Activated naive CD4-positive, alpha-beta T cell (primary cell): ENCODE results near the gene CNTNAP2.

Experiments
- DNase-seq, 4 experiments: peaks; one replicate each; lab custom pipeline; 2025; lab: John Stamatoyannopoulos, UW

CNTNAP2 gene

DNA sequence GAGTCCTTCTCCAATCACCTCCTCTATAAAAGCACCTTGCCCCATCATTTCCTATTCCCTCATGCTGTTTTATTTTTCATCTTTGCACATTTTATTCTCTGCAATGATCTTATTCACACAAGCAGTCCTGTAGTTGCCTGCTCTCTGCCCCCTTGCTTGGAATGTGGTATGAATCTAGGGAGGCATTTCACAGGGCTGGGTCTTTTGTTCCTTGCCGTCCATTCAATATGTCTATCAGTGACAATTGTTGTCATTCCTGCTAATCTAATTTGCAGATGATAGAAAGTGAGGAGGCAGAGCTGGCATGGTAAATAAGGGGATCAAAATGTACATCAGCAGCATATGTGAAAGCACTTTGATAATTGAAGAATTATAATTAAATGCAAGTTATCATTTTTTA is 2227.8 kb downstream of the CNTNAP2 start:
- no peak for DNase-seq

DNA sequence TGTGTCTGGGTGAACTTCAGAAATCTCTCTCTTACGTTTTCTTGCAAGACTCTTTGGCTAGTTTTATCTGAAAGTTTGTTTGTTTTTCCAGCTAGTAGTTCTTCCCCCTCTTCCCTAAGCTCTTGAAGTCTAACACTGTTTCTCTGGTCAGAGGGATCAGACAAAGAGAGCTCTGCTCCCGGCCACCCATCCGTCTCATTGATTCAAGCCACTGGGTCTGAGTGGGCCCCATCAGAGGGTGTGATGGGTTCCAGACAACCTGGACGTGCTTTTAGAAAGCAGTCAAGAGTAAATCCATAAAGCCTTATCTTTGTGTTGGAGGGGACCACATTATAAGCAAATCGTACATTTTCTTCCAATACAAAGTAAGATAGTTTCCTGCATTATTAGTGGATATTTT is 2231.4 kb downstream of the CNTNAP2 start:
- no peak for DNase-seq

DNA sequence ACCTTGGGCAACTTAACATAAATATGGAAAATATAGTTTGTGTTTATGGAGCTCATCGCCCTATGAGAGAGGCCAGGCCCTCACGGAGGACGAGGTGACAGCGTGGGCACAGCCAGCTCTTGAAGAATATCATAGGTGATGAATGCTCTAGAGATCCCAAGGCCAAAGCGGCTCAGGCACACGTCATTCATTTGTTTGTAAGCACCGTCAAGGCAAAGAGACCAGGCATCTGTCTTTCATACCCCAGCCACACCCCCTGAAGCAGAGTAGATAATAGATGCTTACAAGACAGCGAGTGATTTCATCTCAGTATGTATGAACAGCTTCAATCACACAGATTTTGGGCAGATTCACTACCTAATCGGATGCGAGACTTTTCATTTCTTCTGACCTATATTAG is 2231.9 kb downstream of the CNTNAP2 start:
- DNase-seq: no peak

DNA sequence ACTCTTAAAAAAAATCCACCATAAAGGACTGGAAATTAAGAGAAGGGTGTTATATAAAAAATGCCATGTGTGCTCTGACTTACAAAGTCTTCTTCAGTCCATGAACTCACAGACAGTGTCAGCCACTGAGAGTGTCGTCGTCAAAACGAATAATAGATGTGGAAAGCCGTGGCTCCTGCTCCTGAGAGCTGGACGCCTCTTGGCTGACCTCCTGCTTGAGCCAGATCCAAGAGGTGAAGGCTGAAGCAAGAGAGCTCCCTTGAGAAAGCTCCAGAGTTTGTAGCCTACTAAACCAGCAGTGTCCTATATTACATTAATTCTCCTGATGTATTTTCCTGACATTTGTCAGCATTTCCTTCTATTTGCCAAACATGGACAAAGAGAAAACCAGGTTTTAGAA is 2239.7 kb downstream of the CNTNAP2 start:
- no peak for DNase-seq

DNA sequence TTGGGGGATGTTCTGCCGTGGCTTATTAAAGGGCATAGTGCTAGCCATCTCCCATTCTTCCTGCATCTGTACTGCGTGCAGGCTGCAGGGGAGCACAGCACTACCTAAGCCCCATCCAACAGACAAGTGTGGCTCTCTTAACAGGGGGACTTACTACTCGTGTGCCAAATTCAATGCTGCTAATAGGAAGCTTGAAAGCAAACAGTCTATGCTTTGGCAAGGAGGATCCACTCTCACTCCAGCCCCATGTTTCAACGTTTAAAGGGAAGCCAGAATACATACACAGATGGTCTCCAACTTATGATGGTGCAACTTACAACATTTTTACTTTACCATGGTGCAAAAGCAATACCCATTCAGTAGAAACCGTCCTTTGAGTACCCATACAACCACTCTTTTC is 2245.9 kb downstream of the CNTNAP2 start:
- no peak for DNase-seq

DNA sequence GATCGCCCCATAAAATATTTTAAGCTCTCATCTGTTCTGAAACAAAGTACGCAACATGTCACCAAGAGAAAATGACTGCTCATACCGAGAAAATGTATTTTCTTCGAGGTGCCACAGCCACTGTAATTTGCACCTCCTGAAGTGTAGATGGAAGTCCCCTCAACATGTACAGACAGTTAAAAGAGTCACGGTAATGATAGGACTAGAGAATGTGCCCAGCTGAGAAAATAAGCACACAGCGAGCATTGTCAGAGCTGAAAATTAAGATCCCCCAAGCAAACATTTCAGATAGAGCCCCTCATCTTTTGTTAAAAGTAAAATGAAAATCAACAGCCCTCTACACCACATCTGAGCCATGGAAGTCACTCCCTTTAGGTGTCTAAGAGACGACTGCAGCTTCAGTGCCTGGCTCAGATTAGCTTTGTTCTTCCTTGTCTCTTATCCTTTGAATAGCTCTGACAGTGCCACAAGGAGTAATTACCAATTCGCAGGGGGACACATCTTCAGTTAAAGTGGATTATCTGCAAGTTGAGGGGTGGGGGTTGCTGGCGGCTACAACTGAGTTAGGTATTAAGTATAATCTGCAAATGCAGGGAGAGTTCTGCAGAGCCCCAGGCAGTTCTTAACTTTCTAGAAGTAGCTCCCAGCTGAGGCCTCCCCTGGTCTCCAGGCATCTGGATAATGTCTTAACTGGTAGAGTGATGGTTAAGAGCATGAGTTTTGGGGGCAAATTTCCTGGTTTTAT is 2251.3 kb downstream of the CNTNAP2 start:
- no peak for DNase-seq

DNA sequence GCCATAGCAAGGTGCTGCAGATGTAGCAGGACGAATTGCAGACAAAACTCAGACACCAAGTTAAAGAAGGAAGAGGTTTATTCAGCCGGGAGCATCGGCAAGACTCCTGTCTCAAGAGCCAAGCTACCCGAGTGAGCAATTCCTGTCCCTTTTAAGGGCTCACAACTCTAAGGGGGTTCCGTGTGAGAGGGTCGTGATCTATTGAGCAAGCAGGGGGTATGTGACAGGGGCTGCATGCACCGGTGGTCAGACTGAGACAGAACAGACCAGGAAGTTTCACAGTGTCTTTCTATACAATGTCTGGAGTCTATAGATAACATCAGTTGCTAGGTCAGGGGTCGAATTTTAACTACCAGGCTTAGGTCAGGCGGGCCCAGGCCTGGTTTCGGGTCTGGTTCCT is 2252.0 kb downstream of the CNTNAP2 start:
- DNase-seq: no peak

DNA sequence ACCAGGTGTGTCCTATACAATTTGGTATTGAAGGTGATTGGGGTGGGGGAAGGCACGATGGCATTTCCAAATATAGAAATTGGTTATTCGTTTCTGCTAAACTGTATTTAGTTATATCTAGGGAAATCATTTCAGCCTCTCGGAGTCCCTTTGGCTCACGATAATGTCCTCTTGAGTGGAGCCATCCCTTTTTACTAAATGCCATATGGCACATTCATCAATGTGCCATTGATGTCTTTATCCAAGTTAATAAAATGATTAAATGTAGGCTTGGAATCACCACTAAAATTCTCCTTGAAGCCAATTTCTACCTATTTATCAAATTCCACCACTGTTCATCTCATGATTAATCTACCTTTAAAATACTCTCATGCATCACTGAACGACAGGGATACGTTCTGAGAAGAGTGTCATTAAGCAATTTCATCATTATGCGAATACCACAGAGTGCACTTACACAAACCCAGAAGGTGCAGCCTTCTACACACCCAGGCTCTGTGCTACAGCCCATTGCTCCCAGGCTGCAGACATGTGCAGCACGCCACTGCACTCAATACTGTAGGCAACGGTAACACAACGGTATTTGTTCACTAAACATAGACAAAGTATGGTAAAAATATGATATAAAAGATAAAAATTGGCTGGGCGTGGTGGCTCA is 2254.8 kb downstream of the CNTNAP2 start:
- DNase-seq: no peak

DNA sequence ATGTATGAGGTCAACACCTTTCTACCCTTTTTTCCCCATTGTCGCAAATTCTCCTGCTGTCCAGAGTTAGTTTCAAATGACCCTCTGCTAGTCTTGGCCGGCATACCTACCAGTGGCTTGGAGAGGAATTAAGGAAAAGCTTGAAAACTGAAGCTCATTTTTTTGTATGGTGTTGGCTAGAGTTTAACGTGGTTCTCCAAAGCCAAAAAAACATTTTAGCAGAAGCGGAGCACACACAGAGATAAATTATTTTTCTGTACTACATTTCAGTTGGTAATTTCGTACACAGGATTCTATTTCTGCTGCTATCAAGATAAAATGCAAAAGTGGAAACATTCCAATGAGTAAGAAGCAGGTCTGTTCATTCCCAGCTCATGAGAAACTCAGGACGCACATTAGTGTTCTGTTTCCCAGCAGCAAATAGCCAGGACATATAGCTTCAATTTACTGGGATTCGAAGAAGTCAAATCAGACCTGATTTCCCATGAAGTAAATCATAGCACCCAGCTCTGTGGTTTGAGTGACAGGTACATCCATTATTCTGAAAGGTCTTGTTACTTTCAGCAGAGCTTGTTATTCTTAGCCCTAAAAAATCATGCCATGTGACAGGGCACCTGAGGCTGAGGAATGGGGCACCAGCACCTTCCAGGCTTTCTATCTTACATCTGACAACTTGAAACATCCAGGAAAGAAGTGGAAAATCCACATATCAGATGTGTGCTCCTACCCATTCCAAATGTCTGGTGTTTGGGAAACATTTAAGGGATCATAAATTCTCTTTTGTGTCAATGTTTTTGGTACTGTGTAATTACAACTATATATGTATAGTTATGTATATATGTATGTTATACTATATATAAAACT is 2258.0 kb downstream of the CNTNAP2 start:
- DNase-seq: no peak

DNA sequence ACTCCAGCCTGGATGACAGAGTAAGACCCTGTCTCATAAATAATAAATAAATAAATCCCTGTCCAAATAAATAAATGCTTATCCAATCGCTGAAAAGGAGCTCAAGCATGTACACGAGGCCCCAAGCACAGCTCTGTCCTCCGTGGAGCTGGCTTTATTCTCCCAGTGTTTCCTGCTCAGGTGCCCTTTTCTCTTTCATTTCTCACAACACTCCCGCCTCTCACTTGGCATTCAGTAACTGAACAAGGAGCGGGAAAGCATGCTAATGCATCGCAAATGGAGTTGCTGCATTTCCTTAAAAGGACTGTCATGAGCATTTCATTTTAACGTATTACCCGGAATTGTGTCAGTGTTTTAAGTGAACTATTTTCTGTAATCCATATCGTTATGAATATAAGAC is 2263.1 kb downstream of the CNTNAP2 start:
- DNase-seq: no peak

DNA sequence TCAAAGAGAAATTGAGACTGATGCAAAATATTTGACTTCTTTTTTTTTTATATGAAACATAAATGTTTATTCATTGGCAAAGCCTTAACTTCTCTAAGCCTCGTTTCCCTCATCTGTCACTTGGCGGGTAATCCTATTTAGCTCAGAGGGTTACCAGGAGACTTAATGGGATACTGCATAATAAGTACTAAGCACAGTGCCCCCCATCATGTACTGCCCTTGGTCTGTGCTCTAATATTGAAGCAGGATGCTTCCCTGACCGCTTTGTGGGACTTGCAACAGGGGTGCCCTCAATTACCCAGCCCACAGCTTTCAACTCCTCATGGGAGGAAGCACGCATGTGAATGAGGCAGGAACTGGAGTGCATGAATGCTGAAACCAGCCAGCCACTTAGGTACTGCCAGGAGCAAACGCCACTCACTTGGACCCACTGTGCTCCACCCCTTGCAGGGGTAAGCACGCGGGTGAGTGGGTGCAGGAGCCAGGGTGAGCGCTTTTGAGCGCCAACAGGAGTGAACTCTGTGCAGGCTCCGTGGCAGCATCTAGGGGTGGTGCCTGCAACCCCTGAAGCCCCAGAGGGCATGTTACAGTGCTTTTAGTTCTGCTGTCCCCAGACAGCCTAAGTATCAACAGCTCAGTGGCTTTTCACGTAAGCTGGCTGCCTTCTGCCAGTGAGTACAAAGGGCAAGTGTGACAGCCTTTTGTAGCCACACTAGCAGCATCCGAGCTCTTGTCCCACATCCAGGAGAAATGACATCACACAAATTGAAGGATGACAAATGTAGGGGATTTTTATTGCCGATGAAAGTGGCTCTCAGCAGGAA is 2264.2 kb downstream of the CNTNAP2 start:
- no peak for DNase-seq

DNA sequence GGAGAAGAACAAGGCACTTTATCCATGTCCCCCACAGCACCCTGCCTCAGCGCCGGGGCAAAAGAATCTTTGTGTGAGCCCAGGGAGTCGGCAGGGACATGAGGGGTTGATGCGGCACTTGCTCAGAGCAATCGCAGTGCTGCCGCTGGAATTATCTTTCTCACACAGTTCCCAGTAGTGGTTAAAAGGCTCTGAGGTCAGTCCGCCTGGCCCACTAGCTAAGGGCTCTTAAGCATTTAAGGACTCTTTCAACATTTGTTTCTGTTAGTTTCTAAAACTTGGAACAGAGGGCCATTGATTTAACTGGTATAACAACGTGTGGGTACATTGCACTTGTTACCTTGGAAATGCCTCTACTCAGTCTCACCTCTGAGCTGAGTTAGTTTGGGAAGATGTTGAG is 2266.0 kb downstream of the CNTNAP2 start:
- no peak for DNase-seq

DNA sequence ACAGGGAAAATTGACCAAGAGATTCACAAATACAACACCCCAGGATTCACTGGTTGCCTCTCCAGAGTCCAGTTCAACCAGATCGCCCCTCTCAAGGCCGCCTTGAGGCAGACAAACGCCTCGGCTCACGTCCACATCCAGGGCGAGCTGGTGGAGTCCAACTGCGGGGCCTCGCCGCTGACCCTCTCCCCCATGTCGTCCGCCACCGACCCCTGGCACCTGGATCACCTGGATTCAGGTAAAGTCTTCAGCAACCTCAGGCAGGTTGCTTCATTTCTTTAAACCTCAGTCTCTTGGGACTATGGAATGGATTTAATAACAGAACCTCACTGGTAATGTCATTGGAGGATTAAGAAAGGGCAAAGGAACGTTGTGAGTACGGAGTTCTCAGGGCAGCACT is 2267.1 kb downstream of the CNTNAP2 start:
- no peak for DNase-seq

DNA sequence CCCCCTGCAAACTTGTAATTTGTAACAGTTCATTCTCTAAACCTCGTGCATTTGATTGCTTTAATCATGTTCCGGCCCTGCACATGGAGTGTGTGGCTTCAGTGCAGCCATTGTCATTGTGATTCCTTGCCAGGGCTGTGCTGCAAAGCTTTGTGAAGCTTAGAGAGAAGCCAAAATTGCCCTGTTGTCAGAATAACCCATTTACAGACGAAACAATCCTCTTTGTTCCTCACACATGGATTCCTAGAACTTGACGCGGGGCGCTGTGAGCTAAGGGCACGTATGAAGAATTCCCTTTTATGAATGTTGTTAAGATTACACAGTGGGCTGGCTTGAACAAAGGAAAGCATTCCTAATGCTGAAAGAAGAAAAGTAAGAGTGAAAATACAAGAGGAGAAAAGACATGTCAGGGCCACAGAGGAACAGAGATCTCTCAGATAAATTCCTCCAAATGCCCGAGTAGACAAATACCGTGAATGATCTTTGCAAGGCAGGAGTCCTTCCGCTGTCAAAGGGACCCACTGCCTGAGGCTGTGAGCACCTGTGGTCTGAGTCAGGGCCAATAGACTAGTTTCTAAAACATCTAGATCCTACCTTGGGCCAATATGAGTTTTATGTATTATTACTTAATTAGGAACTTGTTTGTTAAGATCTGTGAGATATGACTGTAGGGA is 2268.5 kb downstream of the CNTNAP2 start:
- DNase-seq: no peak

DNA sequence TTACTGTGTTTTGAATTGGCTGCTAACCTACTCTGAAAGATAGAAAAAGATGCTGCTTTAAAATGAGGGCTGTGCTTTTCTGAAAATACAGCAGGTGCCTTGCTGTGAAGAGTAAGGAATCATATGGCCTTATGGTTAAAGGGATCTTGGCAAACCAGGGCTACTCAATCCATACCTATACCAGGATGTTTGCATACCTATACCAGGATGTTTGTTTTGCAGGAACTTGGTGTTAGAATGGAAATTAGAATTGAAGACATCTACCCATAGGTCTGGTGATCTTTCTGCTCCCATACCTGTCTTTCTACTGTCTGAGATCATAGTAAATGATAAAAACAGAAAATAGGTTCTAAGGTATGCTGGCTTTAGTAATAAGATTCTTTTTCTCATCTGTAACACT is 2273.8 kb downstream of the CNTNAP2 start:
- DNase-seq: no peak

DNA sequence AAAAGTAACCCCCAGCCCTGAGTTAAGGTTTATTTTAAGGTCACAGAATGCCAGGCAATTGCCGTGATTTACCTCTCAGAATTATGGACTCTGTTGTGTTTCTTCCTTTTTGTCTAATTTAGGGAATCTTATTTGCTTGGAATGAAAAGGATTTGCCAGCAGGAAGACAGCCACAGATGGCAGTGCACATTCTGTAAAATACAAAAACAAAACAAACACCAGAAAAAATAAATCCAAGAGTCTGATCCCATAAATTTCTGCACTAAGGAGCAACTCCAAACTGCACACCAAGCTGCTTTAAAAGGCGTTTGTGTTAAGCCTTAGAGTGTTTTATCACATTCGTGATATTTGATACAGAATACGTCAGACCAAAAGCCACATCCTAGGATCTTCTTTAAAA is 2275.0 kb downstream of the CNTNAP2 start:
- DNase-seq: no peak

DNA sequence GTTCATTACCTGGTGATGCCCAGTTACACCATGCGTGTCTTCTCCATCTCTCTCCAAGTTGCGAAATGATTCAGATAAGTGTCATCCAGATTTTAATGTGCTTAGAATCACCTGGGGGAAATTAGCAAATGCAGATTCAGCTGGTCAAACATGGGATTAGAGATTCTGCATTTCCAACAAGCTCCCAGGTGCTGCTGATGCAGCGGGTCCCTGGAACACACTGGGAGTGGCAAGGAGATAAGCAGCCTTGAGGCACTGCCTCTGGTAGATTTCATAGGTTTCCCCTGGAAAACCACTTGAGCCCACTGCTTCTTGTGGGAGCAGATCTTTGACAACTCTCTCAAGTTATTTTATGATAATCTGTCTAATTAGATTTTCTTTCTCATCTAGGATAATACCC is 2278.0 kb downstream of the CNTNAP2 start:
- no peak for DNase-seq

DNA sequence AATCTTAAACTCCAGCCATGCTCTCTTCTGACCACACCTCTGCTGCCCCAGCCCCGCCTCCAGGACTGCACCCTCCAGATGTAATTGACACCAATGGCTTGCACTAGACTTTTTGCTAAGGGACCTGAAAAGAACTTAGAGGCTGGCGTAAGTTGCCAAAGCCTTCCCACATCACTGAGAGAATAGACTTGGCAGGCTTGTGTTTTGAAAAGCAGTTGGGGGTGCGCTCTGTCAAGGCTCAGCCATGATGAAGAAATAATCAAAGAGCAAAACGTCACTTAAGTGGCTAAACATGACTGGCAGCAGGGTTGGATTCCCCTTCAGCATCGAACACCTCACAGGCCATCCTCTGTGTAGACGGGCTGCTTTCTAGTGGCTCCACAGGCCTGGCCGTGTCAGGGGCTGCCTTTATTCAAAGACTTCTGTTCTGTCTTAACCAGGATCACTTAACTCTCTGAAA is 2278.8 kb downstream of the CNTNAP2 start:
- DNase-seq: no peak

DNA sequence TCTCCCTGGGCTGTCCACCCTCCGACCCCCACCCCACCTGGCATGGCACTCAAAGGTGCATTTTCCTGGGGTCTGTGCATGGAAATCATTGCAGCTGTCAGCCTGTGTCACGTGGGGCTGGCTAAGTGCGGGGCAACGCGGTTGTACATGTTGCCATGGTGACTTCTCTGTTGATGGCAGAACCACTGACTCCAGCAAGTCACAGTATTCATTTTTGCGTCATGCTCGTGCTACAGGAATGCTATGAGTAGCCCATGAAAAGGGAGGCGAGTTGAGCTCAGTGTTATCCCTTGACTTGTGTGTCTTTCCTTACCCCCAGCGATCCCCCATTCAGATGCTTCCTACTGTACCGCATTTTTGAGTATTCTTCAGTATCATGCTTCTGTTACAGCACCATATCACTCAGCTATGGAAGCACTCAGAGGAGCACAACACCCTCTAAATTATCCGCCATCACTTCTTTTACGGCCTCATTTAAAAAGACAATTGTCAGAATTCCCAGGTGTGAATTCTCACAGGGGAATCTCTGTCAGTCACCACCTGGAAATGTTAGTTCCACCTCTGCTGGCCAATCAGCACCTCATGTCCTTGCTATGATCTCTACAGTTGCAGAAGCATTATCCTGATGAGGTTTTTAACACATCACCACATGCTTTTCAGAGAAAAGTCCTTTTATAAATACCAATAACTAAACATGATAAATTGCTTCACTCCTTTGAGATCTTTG is 2279.6 kb downstream of the CNTNAP2 start:
- DNase-seq: no peak

DNA sequence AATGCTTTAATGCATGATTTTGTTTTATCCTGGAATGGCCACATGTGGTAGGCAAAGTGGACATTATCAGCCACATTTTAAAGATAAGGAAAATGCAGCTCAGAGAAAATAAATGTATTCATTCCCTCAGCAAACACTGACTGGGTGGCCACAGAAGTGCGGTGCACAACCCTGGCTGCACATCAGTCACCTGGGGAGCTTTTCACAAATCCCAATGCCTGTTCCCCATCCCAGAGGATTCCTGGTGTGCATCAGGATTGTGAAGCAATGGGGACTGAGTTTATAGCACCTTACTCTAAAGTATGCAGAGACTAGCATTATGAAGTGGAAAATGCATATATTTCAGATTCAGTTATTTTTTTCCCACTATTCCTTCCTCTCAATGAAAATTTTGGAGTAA is 2280.5 kb downstream of the CNTNAP2 start:
- no peak for DNase-seq

DNA sequence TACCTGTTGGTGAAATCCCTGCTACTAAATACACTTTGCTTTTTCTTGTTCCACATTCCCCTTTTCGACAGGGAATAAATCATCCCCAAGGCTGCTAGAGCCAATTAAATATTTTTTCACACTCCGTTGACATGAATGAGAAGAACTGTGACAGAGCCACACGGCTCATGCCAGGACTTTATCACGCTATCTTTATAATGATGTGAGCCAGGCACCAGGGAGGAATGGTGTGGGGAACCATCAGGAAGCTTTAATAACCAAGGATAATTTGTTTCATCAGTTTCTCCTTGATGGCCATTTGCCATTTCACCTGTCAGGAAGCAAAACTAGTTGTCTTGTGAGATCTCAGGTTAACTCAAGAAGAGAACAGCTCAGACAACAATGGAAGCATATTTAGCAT is 2280.9 kb downstream of the CNTNAP2 start:
- DNase-seq: no peak
